NCI-H1092 treated with DMSO at 0.1 percent for 48 hours (cell line): ENCODE measurements around the gene CELA3B.
"Not testable (repeated sequence)": the region's sequence is repeated elsewhere in the genome, so short reads cannot be mapped to it uniquely, and the experiment has no call there.

ENCODE experiments used
- DNase-seq: peaks from one replicate; lab custom pipeline; 2025; lab: John Stamatoyannopoulos, UW

Gene CELA3B

DNA sequence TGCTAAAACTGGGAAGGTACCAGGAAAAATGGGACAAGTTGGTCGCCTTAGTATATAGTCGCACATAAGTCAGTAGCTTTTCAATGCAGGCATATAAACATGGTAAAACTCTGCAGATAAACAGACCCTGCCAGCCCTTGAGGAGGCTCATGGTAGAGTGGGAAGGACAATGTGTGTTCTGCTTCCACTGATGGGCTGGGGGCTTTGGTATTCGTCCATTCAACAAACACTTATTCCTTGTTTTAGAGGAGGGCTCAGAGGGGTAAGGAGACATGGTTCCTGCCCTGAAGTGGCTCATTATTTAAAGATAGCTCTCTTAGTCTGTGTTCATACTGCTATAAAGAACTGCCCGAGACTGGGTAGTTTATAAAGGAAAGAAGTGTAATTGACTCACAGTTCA is 35.9 kb downstream of the CELA3B start:
- DNase-seq = not testable (repeated sequence)

- DNase-seq = not testable (repeated sequence)
Measured at GRCh38 chr1:22014575-22015206, 37.9 kb downstream of the CELA3B start.

DNA sequence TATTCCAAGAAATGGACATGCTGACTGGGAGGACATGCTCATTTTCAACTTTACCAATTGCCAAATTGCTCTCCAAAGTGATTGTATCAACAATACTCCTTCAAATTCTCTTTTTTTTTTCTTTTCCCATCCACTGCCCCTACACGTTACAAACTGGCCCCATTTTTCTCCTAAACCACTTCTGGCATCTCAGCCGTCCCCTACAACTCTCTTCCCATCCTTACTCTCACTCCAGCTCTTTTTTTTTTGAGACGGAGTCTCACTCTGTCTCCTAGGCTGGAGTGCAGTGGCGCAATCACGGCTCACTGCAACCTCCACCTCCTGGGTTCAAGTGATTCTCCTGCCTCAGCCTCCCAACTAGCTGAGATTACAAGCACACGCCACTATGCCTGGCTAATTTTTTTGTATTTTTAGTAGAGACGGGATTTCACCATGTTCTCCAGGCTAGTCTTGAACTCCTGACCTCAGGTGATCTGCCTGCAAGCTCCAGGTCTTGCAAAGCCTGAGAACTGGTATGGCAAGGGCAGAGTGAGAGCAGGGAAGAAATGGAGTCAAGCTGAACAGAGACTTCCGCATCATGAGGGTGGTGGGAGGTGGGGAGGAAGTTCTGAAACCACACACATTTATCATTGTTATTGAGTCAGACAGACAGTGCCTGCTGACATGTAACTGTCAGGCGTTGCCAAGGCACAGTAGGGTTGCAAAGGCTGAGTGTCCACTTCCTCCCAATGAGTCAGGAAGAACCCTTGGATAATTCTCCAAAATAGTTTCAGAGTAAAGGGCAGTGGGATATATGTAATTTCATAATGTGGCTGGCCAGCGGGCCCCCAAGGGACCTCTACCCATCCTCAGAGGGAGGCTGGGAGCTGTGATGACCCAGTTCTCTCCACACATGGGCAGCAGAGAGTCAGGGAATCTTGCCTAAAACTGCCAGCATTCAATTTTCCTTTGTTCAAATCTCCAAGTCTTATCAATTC is 42.0 kb downstream of the CELA3B start:
- DNase-seq = peak; percentile 6

- no peak for DNase-seq
Measured at GRCh38 chr1:22021061-22021460, 44.2 kb downstream of the CELA3B start.

DNA sequence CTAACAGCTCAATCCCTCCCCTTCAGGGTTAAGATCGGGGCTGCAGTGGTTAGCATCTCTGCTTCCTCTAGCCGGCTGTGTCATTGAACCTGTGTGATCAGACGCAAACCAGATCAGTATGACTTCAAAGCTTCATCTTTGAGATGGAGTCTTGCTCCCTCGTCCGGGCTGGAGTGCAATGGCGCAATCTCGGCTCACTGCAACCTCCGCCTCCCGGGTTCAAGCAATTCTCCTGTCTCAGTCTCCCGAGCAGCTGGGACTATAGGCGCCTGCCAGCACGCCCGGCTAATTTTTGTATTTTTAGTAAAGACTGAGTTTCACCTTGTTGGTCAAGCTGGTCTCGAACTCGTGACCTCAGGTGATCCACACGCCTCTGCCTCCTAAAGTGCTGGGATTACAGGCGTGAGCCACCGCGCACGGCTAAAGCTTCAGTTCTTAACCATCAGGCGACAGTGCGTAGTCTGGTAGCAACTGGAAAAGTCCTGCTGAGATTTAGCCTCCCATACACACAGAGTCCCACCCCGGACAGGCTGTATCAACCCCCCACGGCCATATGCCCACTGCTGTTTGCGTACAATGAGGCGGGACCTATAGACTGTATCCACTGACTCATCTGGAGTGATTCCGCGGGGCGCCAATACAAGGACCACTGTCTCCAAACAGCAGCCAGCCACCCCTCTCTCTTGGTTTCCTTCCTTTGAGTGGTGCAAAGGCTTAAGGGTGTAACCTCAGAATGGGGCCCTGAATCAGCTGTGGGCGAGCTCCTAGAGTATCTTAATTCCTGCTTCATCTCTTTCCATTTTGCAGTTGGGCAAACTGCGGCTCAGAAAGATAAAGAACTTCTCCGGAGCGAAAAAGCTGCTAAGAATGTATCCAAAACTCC is 47.9 kb downstream of the CELA3B start:
- peak; percentile 92 for DNase-seq

DNA sequence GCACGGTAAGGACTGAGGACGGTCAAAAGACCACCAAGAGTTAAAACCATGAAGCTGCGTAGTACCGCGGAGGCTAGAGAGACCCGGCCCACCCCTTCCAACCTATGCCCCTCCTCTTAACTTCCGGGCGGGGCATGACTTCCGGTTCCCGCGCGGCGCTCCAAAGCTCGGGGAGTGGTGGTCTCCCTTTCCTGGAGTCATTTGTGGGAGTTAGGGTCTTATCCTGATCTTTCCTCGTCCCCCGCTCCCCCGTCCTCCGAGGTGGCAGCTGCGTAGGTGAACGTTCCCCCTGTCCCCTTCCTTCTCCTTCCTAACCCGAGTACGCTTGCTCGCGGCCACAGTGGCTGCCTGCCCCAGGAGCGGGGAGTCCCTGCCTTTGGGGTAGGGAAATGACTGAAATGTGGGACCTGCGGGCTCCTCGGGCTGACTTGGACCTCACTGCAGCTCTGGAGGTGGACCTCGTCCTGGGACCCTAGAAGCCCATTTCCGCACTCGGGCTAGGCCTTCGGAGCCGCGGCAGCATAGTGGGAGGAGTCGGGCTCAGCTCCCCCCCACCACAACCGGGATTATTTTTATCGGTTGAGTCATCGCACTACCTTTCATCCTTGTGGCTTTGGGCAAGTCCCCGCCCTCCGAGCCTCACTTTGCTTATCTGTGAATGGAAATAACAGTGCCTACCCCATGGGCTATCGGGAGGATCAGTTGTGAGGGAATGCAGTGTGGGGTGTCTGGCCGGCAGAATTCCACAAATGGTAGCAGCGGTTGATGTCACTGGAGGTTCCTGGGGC is 48.7 kb downstream of the CELA3B start:
- DNase-seq = peak; percentile 92

GRCh38 chr1:22026924-22027289 is 50.1 kb downstream of the CELA3B start:
- no peak for DNase-seq

DNA sequence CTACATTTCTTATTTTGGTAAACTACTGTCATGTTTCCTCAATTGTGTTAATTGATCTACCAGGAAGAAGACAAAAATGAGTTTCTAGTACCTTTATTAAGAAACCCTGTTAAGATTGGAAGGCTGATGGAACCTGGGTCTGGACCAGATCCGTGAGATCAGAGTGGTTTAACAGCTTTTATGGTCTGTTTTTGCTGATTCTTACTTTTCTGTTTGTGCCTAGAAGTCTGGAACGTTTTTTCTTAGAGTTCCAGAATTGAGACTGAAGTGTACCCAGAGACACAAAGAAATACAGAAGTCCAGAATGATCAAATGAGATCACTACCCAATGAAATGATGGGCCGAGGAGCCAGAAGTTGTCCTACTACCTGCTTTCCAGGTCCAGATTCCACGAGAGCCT is 53.2 kb downstream of the CELA3B start:
- DNase-seq = no peak

- DNase-seq = no peak
Measured at GRCh38 chr1:22030473-22030872, 53.7 kb downstream of the CELA3B start.

- DNase-seq = no peak
Measured at GRCh38 chr1:22031214-22031962, 54.6 kb downstream of the CELA3B start.

GRCh38 chr1:22034834-22035233 is 58.0 kb downstream of the CELA3B start:
- DNase-seq = not testable (repeated sequence)

- DNase-seq = no peak
Measured at GRCh38 chr1:22037520-22037919, 60.7 kb downstream of the CELA3B start.

DNA sequence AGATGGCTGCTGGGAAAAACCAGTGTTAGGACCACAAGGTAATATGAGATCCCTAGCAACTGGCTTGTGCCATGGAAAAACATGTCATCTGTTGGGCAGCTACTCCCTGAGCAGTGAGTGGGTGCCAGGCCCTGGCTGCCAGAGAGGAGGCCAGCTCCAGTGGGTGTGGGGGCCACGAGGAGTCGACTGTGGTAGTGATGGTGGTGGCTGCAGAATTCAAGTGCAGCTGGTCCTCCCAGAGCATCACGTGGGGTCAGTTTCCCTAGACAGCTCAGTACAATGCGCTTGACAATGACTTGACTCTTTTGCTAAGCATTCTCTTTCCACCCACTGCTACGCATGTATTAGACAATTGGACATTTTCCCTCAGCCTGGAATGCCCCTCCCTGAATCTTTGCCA is 61.2 kb downstream of the CELA3B start:
- DNase-seq = no peak
